ENCODE results near the gene FA2H.
"Not testable (repeated sequence)": the region's sequence is repeated elsewhere in the genome, so short reads cannot be mapped to it uniquely, and the experiment has no call there.

Gene FA2H

GRCh38 chr16:74724820-74725549, 49.6 kb downstream of the FA2H start:
- DNase-seq (ENCODE audit: low read depth in 2 of 2), result no peak

GRCh38 chr16:74723256-74723655, 51.4 kb downstream of the FA2H start:
- DNase-seq (ENCODE audit: low read depth in 2 of 2), result no peak

GRCh38 chr16:74722156-74722555, 52.5 kb downstream of the FA2H start:
- not testable (repeated sequence) for DNase-seq (ENCODE audit: low read depth in 2 of 2)

- DNase-seq (ENCODE audit: low read depth in 2 of 2), result no peak
Observed at GRCh38 chr16:74721716-74722115, 52.9 kb downstream of the FA2H start.

- DNase-seq (ENCODE audit: low read depth in 2 of 2), result no peak
Observed at GRCh38 chr16:74720579-74720978, 54.0 kb downstream of the FA2H start.

- no peak for DNase-seq (ENCODE audit: low read depth in 2 of 2)
Observed at GRCh38 chr16:74718741-74719610, 55.6 kb downstream of the FA2H start.

GRCh38 chr16:74718140-74718539, 56.5 kb downstream of the FA2H start:
- DNase-seq (ENCODE audit: low read depth in 2 of 2), result no peak

- DNase-seq (ENCODE audit: low read depth in 2 of 2), result no peak
Observed at GRCh38 chr16:74717367-74717766, 57.3 kb downstream of the FA2H start.

- DNase-seq (ENCODE audit: low read depth in 2 of 2), result no peak
Observed at GRCh38 chr16:74716355-74716754, 58.3 kb downstream of the FA2H start.

- no peak for DNase-seq (ENCODE audit: low read depth in 2 of 2)
Observed at GRCh38 chr16:74713876-74714275, 60.7 kb downstream of the FA2H start.

- no peak for DNase-seq (ENCODE audit: low read depth in 2 of 2)
Observed at GRCh38 chr16:74713325-74713724, 61.3 kb downstream of the FA2H start.

GRCh38 chr16:74711938-74712337, 62.7 kb downstream of the FA2H start:
- DNase-seq (ENCODE audit: low read depth in 2 of 2), result no peak

- DNase-seq (ENCODE audit: low read depth in 2 of 2), result no peak
Observed at GRCh38 chr16:74710401-74710800, 64.2 kb downstream of the FA2H start.

- peak; percentile 58 to 63 for DNase-seq (ENCODE audit: low read depth in 2 of 2)
Observed at GRCh38 chr16:74709441-74709877, 65.2 kb downstream of the FA2H start.

- DNase-seq (ENCODE audit: low read depth in 2 of 2), result peak; percentile 40 to 46
Observed at GRCh38 chr16:74700438-74701225, 74.0 kb downstream of the FA2H start, which contains the start of gene MLKL. MLKL (minus strand) TSS chr16:74700862; CDS start chr16:74695757, 5,105 bp downstream.

- DNase-seq (ENCODE audit: low read depth in 2 of 2), result peak in 1 of 2 donors; percentile 4
Observed at GRCh38 chr16:74700116-74700437, 74.5 kb downstream of the FA2H start.

GRCh38 chr16:74699666-74700065, 75.0 kb downstream of the FA2H start:
- no peak for DNase-seq (ENCODE audit: low read depth in 2 of 2)

- DNase-seq (ENCODE audit: low read depth in 2 of 2), result no peak
Observed at GRCh38 chr16:74698222-74698621, 76.4 kb downstream of the FA2H start.

GRCh38 chr16:74695450-74696422, 78.9 kb downstream of the FA2H start:
- DNase-seq (ENCODE audit: low read depth in 2 of 2), result peak; percentile 14 to 30

- no peak for DNase-seq (ENCODE audit: low read depth in 2 of 2)
Observed at GRCh38 chr16:74691093-74691855, 83.3 kb downstream of the FA2H start.
